ENCODE measurements around the gene DHX16.
A peak's percentile ranks its signal among the peaks of the same experiment; 100 is the strongest.

The DHX16 gene

DNA sequence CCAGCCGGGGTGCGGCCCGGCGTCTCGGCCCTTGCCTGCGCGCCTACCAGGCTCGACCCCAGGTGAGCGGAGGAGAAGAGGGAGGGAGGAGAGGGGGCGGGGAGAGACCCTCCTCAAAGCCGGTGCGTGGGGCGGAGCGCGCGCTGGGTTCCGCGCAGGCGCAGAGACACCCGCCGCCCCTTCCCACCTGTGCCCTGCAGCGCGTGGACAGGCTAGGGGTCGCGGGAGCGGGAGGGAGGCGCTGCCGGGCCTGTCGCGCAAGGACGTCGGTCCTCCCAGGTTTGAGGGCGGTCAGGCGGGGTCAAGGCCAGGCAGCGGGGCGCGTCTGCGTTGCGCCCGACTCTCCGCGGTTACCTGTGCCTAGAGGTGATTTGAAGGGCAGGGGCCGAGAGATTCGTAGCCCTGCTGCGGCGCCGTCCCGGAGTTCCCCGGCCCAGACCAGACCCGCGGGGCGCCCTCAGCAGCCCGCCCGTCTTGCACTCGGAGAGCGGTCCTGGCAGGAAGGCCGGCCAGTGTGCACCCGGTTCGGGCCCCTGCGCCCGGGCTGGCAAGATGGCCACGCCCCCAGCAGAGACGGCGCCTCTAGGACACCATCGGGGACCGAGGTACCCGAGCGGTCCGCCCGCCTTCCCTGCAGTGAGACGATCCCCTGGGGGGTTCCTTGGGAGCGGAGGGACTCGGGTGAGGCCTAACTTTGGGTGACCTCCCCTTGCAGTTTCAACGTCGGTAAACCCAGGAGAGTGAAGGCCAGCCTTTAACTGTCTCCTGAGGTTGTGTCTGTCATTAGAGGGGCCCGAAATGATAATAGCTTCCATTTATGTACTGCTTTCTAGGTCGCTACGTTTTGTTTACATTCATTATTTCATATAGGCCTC, 25.3 kb downstream of the DHX16 start:
- peak; percentile 31 for DNase-seq (ENCODE audit: low read depth, low spot score)
- Histone ChIP-seq H3K36me3 (ENCODE audit: control insufficient read depth, insufficient read depth, low read length) (peaks cover 6% of the 10 kb centered on the region; the same call in 1 of the 2 replicates), H3K4me1 (ENCODE audit: control insufficient read depth, insufficient read depth, low read length) (peaks cover 2% of the 10 kb centered on the region; the same call in 1 of the 2 replicates), H3K9me3 (ENCODE audit: control insufficient read depth, insufficient read depth, low read length) (no peaks in the 10 kb centered on the region), H3K27ac (ENCODE audit: low read length) (no peak overlapping the region), H3K4me3 (ENCODE audit: low read length) (peak overlapping the region; percentile 97), H3K27me3 (ENCODE audit: control insufficient read depth, insufficient read depth, low read length) (no peaks in the 10 kb centered on the region)
- WGBS (ENCODE audit: insufficient coverage, insufficient read length), result no CpG with 5 or more reads among the region's 78 CpGs

DNA sequence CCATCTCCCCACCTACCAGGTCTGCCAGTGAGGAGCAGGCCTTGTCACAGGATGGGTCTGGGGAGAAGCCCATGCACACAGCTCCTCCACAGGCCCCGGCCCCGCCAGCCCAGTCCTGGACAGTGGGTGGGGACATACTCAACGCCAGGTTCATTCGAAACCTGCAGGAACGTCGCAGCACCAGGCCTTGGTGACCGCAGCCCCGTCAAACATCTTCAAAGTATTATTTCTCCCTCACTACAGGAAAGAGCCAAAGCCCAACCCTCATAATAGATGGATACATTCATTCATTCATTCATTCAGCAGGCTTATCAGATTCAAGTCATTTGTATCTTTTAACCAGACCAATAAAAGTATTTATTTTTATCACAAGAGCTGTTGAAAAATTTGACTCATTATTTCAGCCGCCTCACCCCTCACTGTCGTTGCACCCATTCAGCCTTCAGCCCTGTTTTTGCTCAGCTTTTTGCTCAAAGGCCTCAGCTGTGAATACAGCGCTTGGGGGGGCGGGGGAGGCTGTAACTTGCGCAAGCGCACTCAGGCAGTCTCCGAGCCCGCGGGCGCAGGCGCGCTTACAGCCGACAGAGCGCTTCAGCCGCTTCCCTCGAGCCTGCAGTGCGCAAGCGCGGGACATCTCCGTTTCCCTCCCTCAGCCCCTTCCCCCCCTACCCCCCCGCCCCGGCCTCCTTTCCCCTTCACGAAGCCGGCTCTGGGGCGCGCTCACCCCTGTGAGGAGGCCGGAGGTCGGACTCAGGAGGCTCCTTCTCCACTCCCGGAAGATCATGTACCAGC, 26.2 kb downstream of the DHX16 start, which contains the start of gene C6orf136:
Gene C6orf136, plus strand, starts transcription at position 684 of the 792 bp plus-strand sequence. Its CDS starts 99 bp downstream, at position 783.
- Histone ChIP-seq H3K4me3 (ENCODE audit: low read length) (peak within 1 kb of the TSS; percentile 97), H3K27me3 (ENCODE audit: control insufficient read depth, insufficient read depth, low read length) (no peaks in the 10 kb centered on the region), H3K27ac (ENCODE audit: low read length) (no peak within 1 kb of the TSS), H3K9me3 (ENCODE audit: control insufficient read depth, insufficient read depth, low read length) (no peaks in the 10 kb centered on the region), H3K36me3 (ENCODE audit: control insufficient read depth, insufficient read depth, low read length) (peaks cover 5% of the 10 kb centered on the region; the same call in 1 of the 2 replicates), H3K4me1 (ENCODE audit: control insufficient read depth, insufficient read depth, low read length) (peaks cover 2% of the 10 kb centered on the region; the same call in 1 of the 2 replicates)
- DNase-seq (ENCODE audit: low read depth, low spot score), result peak; percentile 68
- WGBS (ENCODE audit: insufficient coverage, insufficient read length), result no CpG with 5 or more reads among the region's 37 CpGs

- peaks cover 2% of the 10 kb centered on the region; the same call in 1 of the 2 replicates for H3K4me1 ChIP-seq (ENCODE audit: control insufficient read depth, insufficient read depth, low read length)
- H3K27ac ChIP-seq (ENCODE audit: low read length), result no peak overlapping the region
- DNase-seq (ENCODE audit: low read depth, low spot score), result no peak
- peaks cover 5% of the 10 kb centered on the region; the same call in 1 of the 2 replicates for H3K36me3 ChIP-seq (ENCODE audit: control insufficient read depth, insufficient read depth, low read length)
- no peak overlapping the region for H3K4me3 ChIP-seq (ENCODE audit: low read length)
- WGBS (ENCODE audit: insufficient coverage, insufficient read length), result no CpG with 5 or more reads among the region's 1 CpG
- no peaks in the 10 kb centered on the region for H3K27me3 ChIP-seq (ENCODE audit: control insufficient read depth, insufficient read depth, low read length)
- no peaks in the 10 kb centered on the region for H3K9me3 ChIP-seq (ENCODE audit: control insufficient read depth, insufficient read depth, low read length)
These were observed 26.8 kb downstream of the DHX16 start for GRCh38 chr6:30645989-30646388.

DNA sequence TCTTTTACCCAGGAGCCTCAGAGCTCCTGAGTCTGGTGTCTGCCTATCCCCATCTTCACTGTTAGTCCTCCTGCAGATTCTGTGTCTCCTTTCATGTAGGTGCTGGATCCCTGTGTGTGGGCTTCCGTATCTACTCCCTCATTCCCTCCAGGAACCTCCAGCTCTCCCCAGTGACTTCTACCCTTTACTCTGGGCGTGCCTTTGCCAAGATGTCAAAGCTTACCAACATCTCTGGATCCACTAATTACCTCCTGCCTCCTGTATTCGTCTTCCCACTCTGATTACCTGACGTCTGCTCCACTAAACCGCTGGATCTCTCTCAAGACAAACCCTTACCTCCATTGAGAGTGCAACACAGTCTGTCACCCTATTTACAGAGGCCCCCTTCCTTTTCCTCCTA, 28.0 kb downstream of the DHX16 start:
- no peak for DNase-seq (ENCODE audit: low read depth, low spot score)
- Histone ChIP-seq H3K36me3 (ENCODE audit: control insufficient read depth, insufficient read depth, low read length) (peaks cover 9% of the 10 kb centered on the region; the same call in 1 of the 2 replicates), H3K27ac (ENCODE audit: low read length) (no peak overlapping the region), H3K4me1 (ENCODE audit: control insufficient read depth, insufficient read depth, low read length) (peaks cover 2% of the 10 kb centered on the region; the same call in 1 of the 2 replicates), H3K27me3 (ENCODE audit: control insufficient read depth, insufficient read depth, low read length) (no peaks in the 10 kb centered on the region), H3K4me3 (ENCODE audit: low read length) (no peak overlapping the region), H3K9me3 (ENCODE audit: control insufficient read depth, insufficient read depth, low read length) (no peaks in the 10 kb centered on the region)
- no CpG with 5 or more reads among the region's 5 CpGs for WGBS (ENCODE audit: insufficient coverage, insufficient read length)

GRCh38 chr6:30643656-30644055, 29.1 kb downstream of the DHX16 start:
- Histone ChIP-seq H3K27me3 (ENCODE audit: control insufficient read depth, insufficient read depth, low read length) (no peaks in the 10 kb centered on the region), H3K4me1 (ENCODE audit: control insufficient read depth, insufficient read depth, low read length) (peaks cover 2% of the 10 kb centered on the region; the same call in 1 of the 2 replicates), H3K9me3 (ENCODE audit: control insufficient read depth, insufficient read depth, low read length) (no peaks in the 10 kb centered on the region), H3K4me3 (ENCODE audit: low read length) (no peak overlapping the region), H3K36me3 (ENCODE audit: control insufficient read depth, insufficient read depth, low read length) (peaks cover 11% of the 10 kb centered on the region; the same call in 1 of the 2 replicates), H3K27ac (ENCODE audit: low read length) (no peak overlapping the region)
- no peak for DNase-seq (ENCODE audit: low read depth, low spot score)
- WGBS (ENCODE audit: insufficient coverage, insufficient read length), result no CpG with 5 or more reads among the region's 2 CpGs

DNA sequence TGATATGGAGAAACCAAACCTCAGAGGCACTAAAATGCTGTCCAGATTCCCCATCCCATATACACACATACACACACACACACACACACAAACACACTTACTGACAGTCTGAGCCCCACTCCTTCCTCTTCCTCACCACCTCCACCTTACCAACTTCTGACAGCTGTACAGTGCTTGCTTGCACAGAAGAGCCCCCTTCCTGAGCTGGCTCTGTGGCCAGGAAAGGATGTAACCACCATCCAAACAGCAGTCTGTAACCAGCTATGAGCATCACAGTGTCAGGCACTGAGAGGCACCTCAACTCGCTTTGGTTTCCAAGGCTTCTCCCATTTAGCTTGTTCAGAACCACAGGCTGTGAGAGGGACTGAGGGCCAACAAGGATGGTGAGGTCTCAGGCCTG, 31.8 kb downstream of the DHX16 start:
- peaks cover 11% of the 10 kb centered on the region; the same call in 1 of the 2 replicates for H3K36me3 ChIP-seq (ENCODE audit: control insufficient read depth, insufficient read depth, low read length)
- no peak for DNase-seq (ENCODE audit: low read depth, low spot score)
- no peaks in the 10 kb centered on the region for H3K9me3 ChIP-seq (ENCODE audit: control insufficient read depth, insufficient read depth, low read length)
- H3K27ac ChIP-seq (ENCODE audit: low read length), result no peak overlapping the region
- no CpG with 5 or more reads among the region's 1 CpG for WGBS (ENCODE audit: insufficient coverage, insufficient read length)
- no peaks in the 10 kb centered on the region for H3K4me1 ChIP-seq (ENCODE audit: control insufficient read depth, insufficient read depth, low read length)
- no peak overlapping the region for H3K4me3 ChIP-seq (ENCODE audit: low read length)
- no peaks in the 10 kb centered on the region for H3K27me3 ChIP-seq (ENCODE audit: control insufficient read depth, insufficient read depth, low read length)

GRCh38 chr6:30640481-30640880, 32.3 kb downstream of the DHX16 start:
- Histone ChIP-seq H3K4me1 (ENCODE audit: control insufficient read depth, insufficient read depth, low read length) (no peaks in the 10 kb centered on the region), H3K27ac (ENCODE audit: low read length) (no peak overlapping the region), H3K36me3 (ENCODE audit: control insufficient read depth, insufficient read depth, low read length) (peaks cover 11% of the 10 kb centered on the region; the same call in 1 of the 2 replicates), H3K4me3 (ENCODE audit: low read length) (no peak overlapping the region), H3K27me3 (ENCODE audit: control insufficient read depth, insufficient read depth, low read length) (no peaks in the 10 kb centered on the region), H3K9me3 (ENCODE audit: control insufficient read depth, insufficient read depth, low read length) (no peaks in the 10 kb centered on the region)
- WGBS (ENCODE audit: insufficient coverage, insufficient read length), result no CpG with 5 or more reads among the region's 10 CpGs
- DNase-seq (ENCODE audit: low read depth, low spot score), result no peak

- peaks cover 13% of the 10 kb centered on the region; the same call in 1 of the 2 replicates for H3K36me3 ChIP-seq (ENCODE audit: control insufficient read depth, insufficient read depth, low read length)
- no peak overlapping the region for H3K4me3 ChIP-seq (ENCODE audit: low read length)
- no peak overlapping the region for H3K27ac ChIP-seq (ENCODE audit: low read length)
- no peaks in the 10 kb centered on the region for H3K27me3 ChIP-seq (ENCODE audit: control insufficient read depth, insufficient read depth, low read length)
- 100% methylated on average over 2 of the region's 3 CpGs for WGBS (ENCODE audit: insufficient coverage, insufficient read length)
- H3K4me1 ChIP-seq (ENCODE audit: control insufficient read depth, insufficient read depth, low read length), result no peaks in the 10 kb centered on the region
- H3K9me3 ChIP-seq (ENCODE audit: control insufficient read depth, insufficient read depth, low read length), result no peaks in the 10 kb centered on the region
- DNase-seq (ENCODE audit: low read depth, low spot score), result no peak
These were observed 37.0 kb downstream of the DHX16 start for GRCh38 chr6:30635834-30636233.

DNA sequence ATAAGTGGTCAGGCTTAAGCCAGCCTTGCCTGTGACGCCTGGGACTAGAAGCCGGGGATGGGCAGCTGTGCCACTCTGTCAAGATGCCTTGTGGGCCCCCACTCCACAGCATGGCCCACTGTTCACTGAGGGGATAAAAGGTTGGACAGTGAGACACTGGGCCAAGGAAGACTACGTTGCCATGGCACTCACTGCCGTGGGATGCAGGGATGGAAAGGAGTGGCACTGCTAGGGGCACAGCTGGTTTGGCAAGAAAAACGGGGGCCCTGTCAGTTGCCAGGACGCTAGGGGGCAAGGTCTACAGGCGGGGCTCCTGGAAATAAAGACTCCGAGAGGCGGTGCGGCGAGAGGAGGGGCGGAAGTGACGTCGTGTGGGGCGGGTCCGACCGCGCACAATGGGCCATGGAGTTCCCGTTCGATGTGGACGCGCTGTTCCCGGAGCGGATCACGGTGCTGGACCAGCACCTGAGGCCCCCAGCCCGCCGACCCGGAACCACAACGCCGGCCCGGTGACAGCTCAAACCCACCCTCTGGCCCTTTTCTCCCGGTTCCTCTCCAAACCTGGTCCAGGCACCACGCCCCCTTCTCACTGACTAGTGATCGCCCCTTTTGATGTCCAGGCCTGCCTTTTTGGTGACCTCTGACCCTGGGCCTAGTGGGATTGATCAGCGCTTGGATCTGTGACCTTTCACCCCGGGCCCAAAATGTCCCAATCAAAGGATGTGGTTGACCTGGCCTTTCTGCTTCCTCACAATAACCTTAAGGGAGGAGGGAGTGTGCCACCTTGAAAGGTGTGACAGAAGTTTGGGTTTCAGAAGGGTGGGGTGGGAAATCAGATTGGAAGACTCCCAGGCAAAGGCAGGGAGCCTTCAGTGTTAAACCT, 46.1 kb downstream of the DHX16 start, which contains the start of gene ATAT1:
Gene ATAT1, plus strand, starts transcription at position 391 of the 883 bp plus-strand sequence.
- Histone ChIP-seq H3K27me3 (ENCODE audit: control insufficient read depth, insufficient read depth, low read length) (no peaks in the 10 kb centered on the region), H3K27ac (ENCODE audit: low read length) (no peak within 1 kb of the TSS), H3K9me3 (ENCODE audit: control insufficient read depth, insufficient read depth, low read length) (no peaks in the 10 kb centered on the region), H3K4me3 (ENCODE audit: low read length) (peak within 1 kb of the TSS; percentile 75; the same call in 1 of the 2 replicates), H3K4me1 (ENCODE audit: control insufficient read depth, insufficient read depth, low read length) (peaks cover 2% of the 10 kb centered on the region; the same call in 1 of the 2 replicates), H3K36me3 (ENCODE audit: control insufficient read depth, insufficient read depth, low read length) (peaks cover 16% of the 10 kb centered on the region; the same call in 1 of the 2 replicates)
- DNase-seq (ENCODE audit: low read depth, low spot score), result peak; percentile 66
- WGBS (ENCODE audit: insufficient coverage, insufficient read length), result no CpG with 5 or more reads among the region's 36 CpGs

Measured in iPS DF 6.9 (cell line).